GM12878 (cell line): ENCODE measurements around the gene SNRK. TPM values are rescaled to one million over a fixed set of nuclear protein-coding genes. Genes with fewer than 3 reads are reported as not detected.

ENCODE experiments used
- ATAC-seq: fragments of 200-7000 bp; cut with Tn5 transposase; 3 replicates; pipeline ENCODE4 v1.9.1; 2020; ENCODE audit warnings: mild to moderate bottlenecking, moderate library complexity
- BruUV-seq: library from RNA; stranded (reverse); fragments of 400-500 nt; replicated peaks from 2 replicates; lab custom pipeline; 2021; lab: Mats Ljungman, UMichigan
- CTCF ChIA-PET: fragments of 300-600 bp; sonication (Branson Sonifier 250); formaldehyde crosslinking; extraction: SDS; loops from one replicate; lab custom pipeline; 2021; ENCODE audit warnings: inconsistent platforms; lab: Yijun Ruan, JAX
- POLR2A ChIA-PET: fragments of 350-600 bp; formaldehyde crosslinking; extraction: SDS; loops from one replicate; lab custom pipeline; 2021; ENCODE audit warnings: inconsistent platforms; lab: Charles Lee
- RAD21 ChIA-PET: fragments of 300-600 bp; sonication (Branson Sonifier 250); formaldehyde crosslinking; loops from one replicate; lab custom pipeline; 2023; ENCODE audit warnings: antibody characterized with exemption; ENCODE audit not compliant: unreplicated experiment; lab: Charles Lee
- SMC1A ChIA-PET: fragments of 300-600 bp; sonication (Branson Sonifier 250); formaldehyde crosslinking; loops from one replicate; lab custom pipeline; 2023; ENCODE audit not compliant: unreplicated experiment, uncharacterized antibody; lab: Charles Lee
- DNase-seq: peaks from one replicate; pipeline ENCODE4 v3.0.0-alpha.2; 2011; ENCODE audit warnings: low read depth, low spot score
- FAIRE-seq: peaks from 3 replicates; lab custom pipeline; 2011; peaks lifted over from hg19 to GRCh38; lab: Jason Lieb, UNC
- H2AFZ ChIP-seq: 2 replicates; pipeline ENCODE4 v1.6.0; 2011; ENCODE audit warnings: low read depth, low read length, control low read depth; ENCODE audit not compliant: control insufficient read depth
- H3K27ac ChIP-seq: 2 replicates; pipeline ENCODE4 v1.5.1; 2011; ENCODE audit warnings: control low read depth; ENCODE audit not compliant: control insufficient read depth, insufficient read depth
- H3K27me3 ChIP-seq, 2 experiments: replicated peaks in 1 of 2; 2 replicates each; pipeline versions ENCODE4 v1.6.0 to v1.6.1; 2011; ENCODE audit warnings: low read length in 1 of 2; ENCODE audit not compliant: control insufficient read depth in 2 of 2, insufficient read depth in 2 of 2
- H3K36me3 ChIP-seq, 2 experiments: 2 replicates each; pipeline ENCODE4 v1.5.1; 2011; ENCODE audit warnings: low read length in 1 of 2; ENCODE audit not compliant: control insufficient read depth in 2 of 2, insufficient read depth in 2 of 2
- H3K4me1 ChIP-seq: 2 replicates; pipeline ENCODE4 v1.6.1; 2011; ENCODE audit warnings: mild to moderate bottlenecking, low read length, moderate library complexity, mixed read lengths; ENCODE audit not compliant: control insufficient read depth, insufficient read depth
- H3K4me2 ChIP-seq: 2 replicates; pipeline ENCODE4 v1.6.0; 2011; ENCODE audit warnings: control low read depth; ENCODE audit not compliant: control insufficient read depth, insufficient read depth
- H3K4me3 ChIP-seq: fragments of 200-600 bp; sonication (generic); 2 replicates; pipeline ENCODE4 v1.5.1; 2016
- H3K79me2 ChIP-seq: 2 replicates; pipeline ENCODE4 v1.6.0; 2011; ENCODE audit warnings: low read length; ENCODE audit not compliant: control insufficient read depth, insufficient read depth
- H3K9ac ChIP-seq: 2 replicates; pipeline ENCODE4 v1.8.0; 2011; ENCODE audit warnings: low read length, control low read depth, mixed read lengths; ENCODE audit not compliant: control insufficient read depth, insufficient read depth
- H3K9me3 ChIP-seq: replicated peaks from 3 replicates; pipeline ENCODE4 v1.5.1; 2011; ENCODE audit warnings: mild to moderate bottlenecking, low read length; ENCODE audit not compliant: control insufficient read depth, insufficient read depth
- H4K20me1 ChIP-seq: 2 replicates; pipeline ENCODE4 v1.6.0; 2011; ENCODE audit not compliant: control insufficient read depth, insufficient read depth
- BHLHE40 ChIP-seq, 2 experiments: fragments of 450-650 bp in 1 of 2; IDR thresholded peaks; 2 replicates each; pipeline ENCODE4 v1.6.1; 2011 to 2017; ENCODE audit warnings: low read depth in 2 of 2, borderline replicate concordance in 1 of 2, improper control_type of control experiment in 1 of 2, low read length in 1 of 2, mild to moderate bottlenecking in 1 of 2
- EP300 ChIP-seq, 2 experiments: fragments of 150-350 bp in 1 of 2; IDR thresholded peaks; 2 replicates each; pipeline ENCODE4 v1.6.1; 2011 to 2012; ENCODE audit warnings: low read depth in 2 of 2, low read length in 2 of 2, borderline replicate concordance in 1 of 2, improper control_type of control experiment in 1 of 2, inconsistent platforms in 1 of 2; ENCODE audit not compliant: control insufficient read depth in 1 of 2
- ETV6 ChIP-seq, 2 experiments: fragments of 450-650 bp in 1 of 2; IDR thresholded peaks in 1 of 2; conservative IDR thresholded peaks in 1 of 2; 2 replicates each; pipeline ENCODE4 v1.6.1; 2014; ENCODE audit warnings: antibody characterized with exemption in 1 of 2, borderline replicate concordance in 1 of 2, low read depth in 1 of 2, mild to moderate bottlenecking in 1 of 2, moderate library complexity in 1 of 2
- EZH2 ChIP-seq: IDR thresholded peaks from 2 replicates; pipeline ENCODE4 v1.6.1; 2012; ENCODE audit warnings: low read depth, mild to moderate bottlenecking, control low read depth, inconsistent platforms, low read length, borderline replicate concordance; ENCODE audit not compliant: control insufficient read depth
- IKZF2 ChIP-seq, 2 experiments: fragments of 450-650 bp; IDR thresholded peaks; 2 replicates each; pipeline ENCODE4 v1.6.1; 2017; ENCODE audit warnings: mild to moderate bottlenecking in 2 of 2, moderate library complexity in 2 of 2
- MEF2A ChIP-seq: IDR thresholded peaks from 2 replicates; pipeline ENCODE4 v1.6.1; 2011; ENCODE audit warnings: low read depth, mild to moderate bottlenecking, low read length, moderate library complexity; ENCODE audit not compliant: insufficient read depth
- MYC ChIP-seq: IDR thresholded peaks from 2 replicates; pipeline ENCODE4 v1.6.1; 2011; ENCODE audit warnings: mild to moderate bottlenecking, low read length, moderate library complexity, inconsistent platforms; ENCODE audit not compliant: insufficient read depth, insufficient replicate concordance, insufficient read length, severe bottlenecking
- NFIC ChIP-seq: IDR thresholded peaks from 2 replicates; pipeline ENCODE4 v1.6.1; 2012; ENCODE audit warnings: low read depth, mild to moderate bottlenecking, inconsistent platforms, low read length, moderate library complexity
- SIN3A ChIP-seq: IDR thresholded peaks from 2 replicates; pipeline ENCODE4 v1.6.1; 2012; ENCODE audit warnings: low read depth, low read length, improper control_type of control experiment
- SP1 ChIP-seq: IDR thresholded peaks from one replicate; pipeline ENCODE4 v1.6.1; 2011; ENCODE audit warnings: low read depth, low read length
- SPI1 ChIP-seq: IDR thresholded peaks from 2 replicates; pipeline ENCODE4 v1.6.1; 2011; ENCODE audit warnings: low read depth, mild to moderate bottlenecking, low read length, moderate library complexity, borderline replicate concordance; ENCODE audit not compliant: insufficient read depth
- SUPT20H ChIP-seq: IDR thresholded peaks from 2 replicates; pipeline ENCODE4 v1.6.1; 2011; ENCODE audit warnings: low read depth, mild to moderate bottlenecking, low read length, moderate library complexity, borderline replicate concordance; ENCODE audit not compliant: control insufficient read depth
- SUZ12 ChIP-seq: fragments of 200-600 bp; sonication (generic); IDR thresholded peaks from one replicate; pipeline ENCODE4 v1.6.1; 2018; ENCODE audit warnings: antibody characterized with exemption, mild to moderate bottlenecking; ENCODE audit not compliant: unreplicated experiment
- TBL1XR1 ChIP-seq: IDR thresholded peaks from 2 replicates; pipeline ENCODE4 v1.6.1; 2012; ENCODE audit warnings: low read depth, low read length, improper control_type of control experiment
- ZNF217 ChIP-seq: fragments of 450-650 bp; IDR thresholded peaks from 2 replicates; pipeline ENCODE4 v1.6.1; 2017; ENCODE audit warnings: antibody characterized with exemption, mild to moderate bottlenecking
- WGBS: methylation state at CpG from one replicate; pipeline ENCODE4 v1.1.6; 2016; ENCODE audit warnings: low lambda C conversion rate; ENCODE audit not compliant: insufficient replicate concordance, insufficient coverage; ENCODE audit errors: missing lambda C conversion rate; 5-methylcytosine and 5-hydroxymethylcytosine counted together
- in situ Hi-C: fragments of 300-500 bp; cut with MboI; formaldehyde crosslinking; loops from 9 replicates; pipeline ENCODE4 v1.14.3; 2018; ENCODE audit warnings: mixed read lengths
- intact Hi-C: fragments of 100-400 bp; cut with micrococcal nuclease; formaldehyde crosslinking; loops from one replicate; pipeline ENCODE4 v1.14.2; 2022; ENCODE audit not compliant: unreplicated experiment
- polyA plus RNA-seq, 11 experiments: library from polyadenylated mRNA; depleted of rRNA in 4 of 11; unstranded in 6 of 11; stranded (reverse) in 5 of 11; fragments of >200 nt; fragmentation: Nextera tagmentation in 4 of 11; fragmentation: Illumina TruSeq in 1 of 11; extraction: Ambion mirVana in 4 of 11; extraction: Trizol in 1 of 11; gene quantifications; 1 replicate in 1 of 11; 2 replicates in 10 of 11; pipeline versions ENCODE4 v1.2.1 to v1.2.3, GENCODE V29; 2011 to 2016; ENCODE audit warnings: inconsistent platforms in 2 of 11, missing spikeins in 2 of 11, low read depth in 1 of 11
- total RNA-seq, 4 experiments: library from RNA; depleted of rRNA in 3 of 4; stranded (reverse); fragments of >200 nt in 3 of 4; fragmentation: Illumina TruSeq in 1 of 4; extraction: Trizol in 1 of 4; gene quantifications; 2 replicates each; pipeline versions ENCODE4 v1.2.1 to v1.2.3, GENCODE V29; 2013 to 2021
- TF ChIP-seq, protein P1 (sequence below): fragments of 450-650 bp; IDR thresholded peaks from 2 replicates; pipeline ENCODE4 v1.6.1; 2017; ENCODE audit warnings: borderline replicate concordance
- TF ChIP-seq, protein P2 (sequence below): fragments of 450-650 bp; IDR thresholded peaks from 2 replicates; pipeline ENCODE4 v1.6.1; 2017; ENCODE audit warnings: mild to moderate bottlenecking, moderate library complexity

Gene SNRK
- total and polyA plus RNA-seq, 10 of the 15 experiments (the other 5 are each of a cell fraction or from before 2014, with no cell fraction given) = 1.6 to 12.1 (median 7.6) TPM

DNA sequence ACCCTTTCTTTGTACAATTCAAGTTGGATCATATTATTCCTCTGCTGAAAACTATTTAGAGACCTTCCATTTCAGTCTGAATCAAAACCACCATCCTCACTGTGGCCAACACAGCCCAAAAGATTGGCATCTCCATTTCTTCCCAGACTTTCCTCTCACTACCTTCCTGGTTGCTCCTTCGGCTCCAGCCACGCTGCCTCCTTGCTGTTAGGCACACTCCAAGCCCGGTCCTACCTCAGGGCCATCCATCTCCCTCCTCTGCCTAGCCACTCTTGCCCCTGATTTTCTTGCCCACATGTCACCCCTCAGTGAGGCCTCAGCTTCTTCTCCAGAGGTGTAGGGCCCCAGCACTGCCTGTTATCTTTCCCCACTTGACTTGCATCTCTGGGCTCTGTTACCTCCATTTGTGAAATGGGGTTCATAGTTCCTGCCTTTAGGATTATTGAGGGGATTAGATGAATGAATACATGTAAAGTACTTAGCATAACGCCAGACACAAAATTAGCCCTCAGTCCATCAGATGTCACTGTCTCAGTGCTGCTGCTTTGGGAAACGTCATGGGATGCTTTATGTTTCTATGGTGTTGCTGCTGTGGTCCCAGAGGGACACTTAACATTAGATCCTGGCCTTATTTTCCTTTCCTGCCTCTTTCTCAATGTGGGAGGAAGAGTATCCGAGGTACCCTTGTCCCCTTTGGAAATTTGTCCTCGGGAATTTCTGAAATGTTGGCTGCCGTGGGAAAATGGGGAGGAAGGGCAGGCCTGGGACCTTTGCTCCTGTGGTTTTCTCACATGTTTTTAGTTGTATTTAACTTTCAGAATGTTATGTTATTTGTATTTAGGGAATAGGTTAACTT, 31.3 kb downstream of the SNRK start:
- ATAC-seq = no peak
- Histone ChIP-seq H3K36me3 (no peaks in the 10 kb centered on the region), H4K20me1 (no peaks in the 10 kb centered on the region), H3K4me3 (no peak overlapping the region), H3K4me1 (no peaks in the 10 kb centered on the region), H3K79me2 (no peaks in the 10 kb centered on the region; the same call in 1 of the 2 replicates), H3K9ac (no peak overlapping the region), H3K27ac (no peak overlapping the region), H2AFZ (no peak overlapping the region), H3K4me2 (no peak overlapping the region), H3K27me3 (no peaks in the 10 kb centered on the region), H3K9me3 (no peaks in the 10 kb centered on the region; the same call in 2 of the 3 replicates)
- intact Hi-C loops (no loop called here), in situ Hi-C loops (no loop called here)
- over 99% methylated on average over 8 of the region's 8 CpGs for WGBS
- ChIA-PET SMC1A (interaction anchor here (0.7 to 0.9 kb wide), 2 partner anchors 8 to 91 kb away, joined by 3 to 4 read pairs; no protein-coding TSS in a partner anchor), POLR2A (interaction anchor here (1.0 kb wide), 1 partner anchor 10 kb away, joined by 3 read pairs; no protein-coding TSS in a partner anchor), CTCF (no interaction called here), RAD21 (no interaction called here)
- FAIRE-seq = no peak
- no TSS peak for BruUV-seq
- DNase-seq = no peak
- TF ChIP-seq, protein P1, sequence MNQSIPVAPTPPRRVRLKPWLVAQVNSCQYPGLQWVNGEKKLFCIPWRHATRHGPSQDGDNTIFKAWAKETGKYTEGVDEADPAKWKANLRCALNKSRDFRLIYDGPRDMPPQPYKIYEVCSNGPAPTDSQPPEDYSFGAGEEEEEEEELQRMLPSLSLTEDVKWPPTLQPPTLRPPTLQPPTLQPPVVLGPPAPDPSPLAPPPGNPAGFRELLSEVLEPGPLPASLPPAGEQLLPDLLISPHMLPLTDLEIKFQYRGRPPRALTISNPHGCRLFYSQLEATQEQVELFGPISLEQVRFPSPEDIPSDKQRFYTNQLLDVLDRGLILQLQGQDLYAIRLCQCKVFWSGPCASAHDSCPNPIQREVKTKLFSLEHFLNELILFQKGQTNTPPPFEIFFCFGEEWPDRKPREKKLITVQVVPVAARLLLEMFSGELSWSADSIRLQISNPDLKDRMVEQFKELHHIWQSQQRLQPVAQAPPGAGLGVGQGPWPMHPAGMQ = no peak
- TF ChIP-seq BHLHE40 (IDR thresholded peaks at IDR 0.05; ENCODE audit: borderline replicate concordance in 1 of 2, low read depth in 2 of 2, low read length in 1 of 2) = no peak
- no peak for TF ChIP-seq SUZ12
- no peak for TF ChIP-seq MEF2A
- no peak for TF ChIP-seq SP1
- no peak for TF ChIP-seq EP300 (IDR thresholded peaks at IDR 0.05; ENCODE audit: borderline replicate concordance in 1 of 2, control insufficient read depth in 1 of 2, low read depth in 2 of 2, low read length in 2 of 2)
- TF ChIP-seq SUPT20H = no peak
- TF ChIP-seq IKZF2 (IDR thresholded peaks at IDR 0.05) = no peak
- TF ChIP-seq, protein P2, sequence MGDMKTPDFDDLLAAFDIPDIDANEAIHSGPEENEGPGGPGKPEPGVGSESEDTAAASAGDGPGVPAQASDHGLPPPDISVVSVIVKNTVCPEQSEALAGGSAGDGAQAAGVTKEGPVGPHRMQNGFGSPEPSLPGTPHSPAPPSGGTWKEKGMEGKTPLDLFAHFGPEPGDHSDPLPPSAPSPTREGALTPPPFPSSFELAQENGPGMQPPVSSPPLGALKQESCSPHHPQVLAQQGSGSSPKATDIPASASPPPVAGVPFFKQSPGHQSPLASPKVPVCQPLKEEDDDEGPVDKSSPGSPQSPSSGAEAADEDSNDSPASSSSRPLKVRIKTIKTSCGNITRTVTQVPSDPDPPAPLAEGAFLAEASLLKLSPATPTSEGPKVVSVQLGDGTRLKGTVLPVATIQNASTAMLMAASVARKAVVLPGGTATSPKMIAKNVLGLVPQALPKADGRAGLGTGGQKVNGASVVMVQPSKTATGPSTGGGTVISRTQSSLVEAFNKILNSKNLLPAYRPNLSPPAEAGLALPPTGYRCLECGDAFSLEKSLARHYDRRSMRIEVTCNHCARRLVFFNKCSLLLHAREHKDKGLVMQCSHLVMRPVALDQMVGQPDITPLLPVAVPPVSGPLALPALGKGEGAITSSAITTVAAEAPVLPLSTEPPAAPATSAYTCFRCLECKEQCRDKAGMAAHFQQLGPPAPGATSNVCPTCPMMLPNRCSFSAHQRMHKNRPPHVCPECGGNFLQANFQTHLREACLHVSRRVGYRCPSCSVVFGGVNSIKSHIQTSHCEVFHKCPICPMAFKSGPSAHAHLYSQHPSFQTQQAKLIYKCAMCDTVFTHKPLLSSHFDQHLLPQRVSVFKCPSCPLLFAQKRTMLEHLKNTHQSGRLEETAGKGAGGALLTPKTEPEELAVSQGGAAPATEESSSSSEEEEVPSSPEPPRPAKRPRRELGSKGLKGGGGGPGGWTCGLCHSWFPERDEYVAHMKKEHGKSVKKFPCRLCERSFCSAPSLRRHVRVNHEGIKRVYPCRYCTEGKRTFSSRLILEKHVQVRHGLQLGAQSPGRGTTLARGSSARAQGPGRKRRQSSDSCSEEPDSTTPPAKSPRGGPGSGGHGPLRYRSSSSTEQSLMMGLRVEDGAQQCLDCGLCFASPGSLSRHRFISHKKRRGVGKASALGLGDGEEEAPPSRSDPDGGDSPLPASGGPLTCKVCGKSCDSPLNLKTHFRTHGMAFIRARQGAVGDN = no peak
- TF ChIP-seq ZNF217 = no peak
- no peak for TF ChIP-seq SIN3A
- TF ChIP-seq SPI1 = no peak
- TF ChIP-seq NFIC = no peak
- TF ChIP-seq EZH2 = no peak
- no peak for TF ChIP-seq TBL1XR1
- no peak for TF ChIP-seq ETV6 (conservative IDR thresholded peaks at IDR 0.05 in 1 of 2, IDR thresholded peaks at IDR 0.05 in 1 of 2; ENCODE audit: borderline replicate concordance in 1 of 2, low read depth in 1 of 2)
- no peak for TF ChIP-seq MYC
